Peyer's patch (tissue), 4 donors: Measurements from ENCODE around the gene MAP3K12. TPM values are rescaled to one million over a fixed set of nuclear protein-coding genes. Genes with fewer than 3 reads are reported as not detected.

Experiments used
- DNase-seq, 3 donors: peaks; one replicate each; pipeline ENCODE4 v3.0.0-alpha.2; 2017 to 2019
- H3K27ac ChIP-seq, 4 donors: fragments of 200-600 bp; sonication (generic); one replicate each; pipeline ENCODE4 v1.5.1; 2016 to 2019
- H3K27me3 ChIP-seq, 2 donors: fragments of 200-600 bp; sonication (generic); one replicate each; pipeline ENCODE4 v1.5.1; 2019
- H3K36me3 ChIP-seq, 3 donors: fragments of 200-600 bp; sonication (generic); one replicate each; pipeline ENCODE4 v1.5.1; 2016 to 2019
- H3K4me1 ChIP-seq, 4 donors: fragments of 200-600 bp; sonication (generic); one replicate each; pipeline ENCODE4 v1.5.1; 2016 to 2019
- H3K4me3 ChIP-seq, 4 donors: fragments of 200-600 bp; sonication (generic); 1 replicate in 3 of 4; 2 replicates in 1 of 4; pipeline ENCODE4 v1.5.1; 2016 to 2019; ENCODE audit warnings: mild to moderate bottlenecking in 1 of 4
- H3K9me3 ChIP-seq, 4 donors: fragments of 200-600 bp; sonication (generic); one replicate each; pipeline ENCODE4 v1.5.1; 2016 to 2019; ENCODE audit warnings: mild to moderate bottlenecking in 1 of 4
- POLR2A ChIP-seq, 2 donors: fragments of 450-650 bp; IDR thresholded peaks; one replicate each; pipeline ENCODE4 v1.5.1; 2017; ENCODE audit warnings: antibody characterized with exemption in 2 of 2, mild to moderate bottlenecking in 2 of 2, moderate library complexity in 2 of 2
- total RNA-seq, 4 donors: library from RNA; depleted of rRNA; stranded (reverse); fragments of >200 nt; gene quantifications; one replicate each; pipeline ENCODE4 v1.1.0, GENCODE V29; 2016
- TF ChIP-seq, protein P1 (sequence below), 6 experiments: fragments of 450-650 bp in 4 of 6; fragments of 200-600 bp in 2 of 6; sonication (generic) in 1 of 6; IDR thresholded peaks; one replicate each; pipeline ENCODE4 v1.5.1; 2017 to 2019; ENCODE audit warnings: antibody characterized with exemption in 6 of 6, mild to moderate bottlenecking in 3 of 6, moderate library complexity in 1 of 6

Gene MAP3K12
- total RNA-seq, 4 donors from 2014 or later: 6.5 to 44.6 (median 11.6) TPM

- DNase-seq: no peak
- Histone ChIP-seq H3K9me3 (no peaks in the 10 kb centered on the region), H3K36me3 (peaks cover 0 to 96% (median 5%) of the 10 kb centered on the region in 3 donors), H3K27ac (no peak overlapping the region), H3K4me3 (no peak overlapping the region), H3K27me3 (no peaks in the 10 kb centered on the region), H3K4me1 (no peaks in the 10 kb centered on the region)
- TF ChIP-seq POLR2A (IDR thresholded peaks at IDR 0.05): no peak
- TF ChIP-seq, protein P1, sequence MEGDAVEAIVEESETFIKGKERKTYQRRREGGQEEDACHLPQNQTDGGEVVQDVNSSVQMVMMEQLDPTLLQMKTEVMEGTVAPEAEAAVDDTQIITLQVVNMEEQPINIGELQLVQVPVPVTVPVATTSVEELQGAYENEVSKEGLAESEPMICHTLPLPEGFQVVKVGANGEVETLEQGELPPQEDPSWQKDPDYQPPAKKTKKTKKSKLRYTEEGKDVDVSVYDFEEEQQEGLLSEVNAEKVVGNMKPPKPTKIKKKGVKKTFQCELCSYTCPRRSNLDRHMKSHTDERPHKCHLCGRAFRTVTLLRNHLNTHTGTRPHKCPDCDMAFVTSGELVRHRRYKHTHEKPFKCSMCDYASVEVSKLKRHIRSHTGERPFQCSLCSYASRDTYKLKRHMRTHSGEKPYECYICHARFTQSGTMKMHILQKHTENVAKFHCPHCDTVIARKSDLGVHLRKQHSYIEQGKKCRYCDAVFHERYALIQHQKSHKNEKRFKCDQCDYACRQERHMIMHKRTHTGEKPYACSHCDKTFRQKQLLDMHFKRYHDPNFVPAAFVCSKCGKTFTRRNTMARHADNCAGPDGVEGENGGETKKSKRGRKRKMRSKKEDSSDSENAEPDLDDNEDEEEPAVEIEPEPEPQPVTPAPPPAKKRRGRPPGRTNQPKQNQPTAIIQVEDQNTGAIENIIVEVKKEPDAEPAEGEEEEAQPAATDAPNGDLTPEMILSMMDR (IDR thresholded peaks at IDR 0.05): no peak
Measured at GRCh38 chr12:53524476-53524875, 25.2 kb upstream of the MAP3K12 start.

- Histone ChIP-seq H3K27me3 (no peaks in the 10 kb centered on the region), H3K9me3 (no peaks in the 10 kb centered on the region), H3K4me1 (no peaks in the 10 kb centered on the region), H3K36me3 (peaks cover 0 to 95% (median 5%) of the 10 kb centered on the region in 3 donors), H3K4me3 (no peak overlapping the region), H3K27ac (no peak overlapping the region)
- no peak for TF ChIP-seq POLR2A (IDR thresholded peaks at IDR 0.05)
- TF ChIP-seq, protein P1 (IDR thresholded peaks at IDR 0.05): no peak
- DNase-seq: no peak
Measured at GRCh38 chr12:53523131-53523530, 23.9 kb upstream of the MAP3K12 start.

- no peak overlapping the region for H3K27ac ChIP-seq
- DNase-seq: no peak
- H3K4me1 ChIP-seq: no peaks in the 10 kb centered on the region
- TF ChIP-seq POLR2A (IDR thresholded peaks at IDR 0.05): no peak
- TF ChIP-seq, protein P1 (IDR thresholded peaks at IDR 0.05): no peak
- H3K36me3 ChIP-seq: peaks cover 0 to 97% (median 5%) of the 10 kb centered on the region in 3 donors
- H3K9me3 ChIP-seq: no peaks in the 10 kb centered on the region
- no peak overlapping the region for H3K4me3 ChIP-seq
- H3K27me3 ChIP-seq: no peaks in the 10 kb centered on the region
Measured at GRCh38 chr12:53518381-53518780, 19.1 kb upstream of the MAP3K12 start.

GRCh38 chr12:53516758-53517455 lies 17.6 kb upstream of the MAP3K12 start:
- no peak overlapping the region for H3K27ac ChIP-seq
- H3K4me1 ChIP-seq: no peaks in the 10 kb centered on the region
- TF ChIP-seq, protein P1 (IDR thresholded peaks at IDR 0.05): no peak
- no peak for TF ChIP-seq POLR2A (IDR thresholded peaks at IDR 0.05)
- no peaks in the 10 kb centered on the region for H3K27me3 ChIP-seq
- H3K36me3 ChIP-seq: peaks cover 0 to 97% (median 0%) of the 10 kb centered on the region in 3 donors
- no peaks in the 10 kb centered on the region for H3K9me3 ChIP-seq
- no peak for DNase-seq
- H3K4me3 ChIP-seq: no peak overlapping the region

- no peaks in the 10 kb centered on the region for H3K4me1 ChIP-seq
- peaks cover 0 to 92% (median 0%) of the 10 kb centered on the region in 3 donors for H3K36me3 ChIP-seq
- DNase-seq: no peak
- H3K27me3 ChIP-seq: no peaks in the 10 kb centered on the region
- no peak overlapping the region for H3K4me3 ChIP-seq
- no peaks in the 10 kb centered on the region for H3K9me3 ChIP-seq
- H3K27ac ChIP-seq: no peak overlapping the region
- TF ChIP-seq, protein P1 (IDR thresholded peaks at IDR 0.05): no peak
- no peak for TF ChIP-seq POLR2A (IDR thresholded peaks at IDR 0.05)
Measured at GRCh38 chr12:53515291-53515680, 16.0 kb upstream of the MAP3K12 start.
